ENCODE results near the gene ATP2C2.
"Not testable (repeated sequence)": the region's sequence is repeated elsewhere in the genome, so short reads cannot be mapped to it uniquely, and the experiment has no call there.

Gene ATP2C2

GRCh38 chr16:84451010-84451676 lies 82.8 kb downstream of the ATP2C2 start:
- not testable (repeated sequence) for DNase-seq (ENCODE audit: low read depth in 3 of 3)

- no peak for DNase-seq (ENCODE audit: low read depth in 3 of 3)
Measured at GRCh38 chr16:84451781-84452180, 83.4 kb downstream of the ATP2C2 start.

- no peak for DNase-seq (ENCODE audit: low read depth in 3 of 3)
Measured at GRCh38 chr16:84453061-84453752, 84.9 kb downstream of the ATP2C2 start.

- DNase-seq (ENCODE audit: low read depth in 3 of 3), result no peak
Measured at GRCh38 chr16:84454611-84455010, 86.3 kb downstream of the ATP2C2 start.

- DNase-seq (ENCODE audit: low read depth in 3 of 3), result no peak
Measured at GRCh38 chr16:84455031-84455430, 86.7 kb downstream of the ATP2C2 start.

GRCh38 chr16:84458606-84459532 lies 90.5 kb downstream of the ATP2C2 start:
- no peak for DNase-seq (ENCODE audit: low read depth in 3 of 3)

- DNase-seq (ENCODE audit: low read depth in 3 of 3), result no peak
Measured at GRCh38 chr16:84459533-84459894, 91.2 kb downstream of the ATP2C2 start.

GRCh38 chr16:84459941-84460405 lies 91.6 kb downstream of the ATP2C2 start:
- DNase-seq (ENCODE audit: low read depth in 3 of 3), result no peak

GRCh38 chr16:84460406-84461028 lies 92.2 kb downstream of the ATP2C2 start:
- no peak for DNase-seq (ENCODE audit: low read depth in 3 of 3)

- no peak for DNase-seq (ENCODE audit: low read depth in 3 of 3)
Measured at GRCh38 chr16:84461029-84461412, 92.7 kb downstream of the ATP2C2 start.

GRCh38 chr16:84461413-84462295 lies 93.3 kb downstream of the ATP2C2 start:
- no peak for DNase-seq (ENCODE audit: low read depth in 3 of 3)

- no peak for DNase-seq (ENCODE audit: low read depth in 3 of 3)
Measured at GRCh38 chr16:84462296-84463210, 94.2 kb downstream of the ATP2C2 start.

GRCh38 chr16:84463221-84463620 lies 94.9 kb downstream of the ATP2C2 start:
- DNase-seq (ENCODE audit: low read depth in 3 of 3), result no peak

- DNase-seq (ENCODE audit: low read depth in 3 of 3), result no peak
Measured at GRCh38 chr16:84464116-84464515, 95.8 kb downstream of the ATP2C2 start.

- DNase-seq (ENCODE audit: low read depth in 3 of 3), result no peak
Measured at GRCh38 chr16:84465154-84465553, 96.8 kb downstream of the ATP2C2 start.

- no peak for DNase-seq (ENCODE audit: low read depth in 3 of 3)
Measured at GRCh38 chr16:84466692-84467091, 98.4 kb downstream of the ATP2C2 start.

- no peak for DNase-seq (ENCODE audit: low read depth in 3 of 3)
Measured at GRCh38 chr16:84467256-84467655, 98.9 kb downstream of the ATP2C2 start.

GRCh38 chr16:84467709-84468108 lies 99.4 kb downstream of the ATP2C2 start:
- no peak for DNase-seq (ENCODE audit: low read depth in 3 of 3)

- no peak for DNase-seq (ENCODE audit: low read depth in 3 of 3)
Measured at GRCh38 chr16:84471316-84471715, 103.0 kb downstream of the ATP2C2 start.

- DNase-seq (ENCODE audit: low read depth in 3 of 3), result no peak
Measured at GRCh38 chr16:84471966-84472365, 103.6 kb downstream of the ATP2C2 start.
